ENCODE results near the gene STPG1. TPM values are rescaled to one million over a fixed set of nuclear protein-coding genes. Genes with fewer than 3 reads are reported as not detected.

Gene STPG1
- total and polyA plus RNA-seq, 5 experiments from 2014 or later: 4.1 to 6.8 (median 5.9) TPM

GRCh38 chr1:24443241-24443656, 29.7 kb upstream of the STPG1 start:
- peak overlapping the region in 4 of 10 donors; percentile 8 to 82 (median 50) for H3K27ac Mint-ChIP-seq
- DNase-seq: no peak
- H3K27me3 Mint-ChIP-seq: no peaks in the 10 kb centered on the region
- peaks cover 19 to 90% (median 32%) of the 10 kb centered on the region in 3 donors for H3K36me3 Mint-ChIP-seq
- H3K4me3 Mint-ChIP-seq: no peak overlapping the region
- POLR2A ChIA-PET: interaction anchor here (1.1 to 1.2 kb wide), 3 partner anchors 24 to 39 kb away, joined by 3 to 4 read pairs (median 3); no protein-coding TSS in a partner anchor
- peaks cover 4 to 30% (median 19%) of the 10 kb centered on the region in 4 donors for H3K4me1 Mint-ChIP-seq
- H3K9me3 Mint-ChIP-seq: no peaks in the 10 kb centered on the region
- ATAC-seq: no peak

GRCh38 chr1:24442764-24443163, 29.2 kb upstream of the STPG1 start:
- H3K27me3 Mint-ChIP-seq: no peaks in the 10 kb centered on the region
- no peaks in the 10 kb centered on the region for H3K9me3 Mint-ChIP-seq
- peaks cover 5 to 34% (median 21%) of the 10 kb centered on the region in 4 donors for H3K4me1 Mint-ChIP-seq
- H3K27ac Mint-ChIP-seq: peak overlapping the region in 5 of 10 donors; percentile 27 to 86 (median 51)
- ATAC-seq: no peak
- H3K36me3 Mint-ChIP-seq: peaks cover 19 to 86% (median 32%) of the 10 kb centered on the region in 3 donors
- H3K4me3 Mint-ChIP-seq: no peak overlapping the region
- POLR2A ChIA-PET: interaction anchor here (1.2 kb wide), 2 partner anchors 24 to 40 kb away, joined by 3 to 4 read pairs; no protein-coding TSS in a partner anchor
- DNase-seq: no peak

- peaks cover 19 to 83% (median 29%) of the 10 kb centered on the region in 3 donors for H3K36me3 Mint-ChIP-seq
- H3K9me3 Mint-ChIP-seq: no peaks in the 10 kb centered on the region
- POLR2A ChIA-PET: interaction anchor here (1.2 kb wide), 2 partner anchors 23 to 40 kb away, joined by 3 to 4 read pairs; no protein-coding TSS in a partner anchor
- H3K4me3 Mint-ChIP-seq: peak overlapping the region in 1 of 10 donors; percentile 38
- H3K27me3 Mint-ChIP-seq: no peaks in the 10 kb centered on the region
- DNase-seq: no peak
- peaks cover 5 to 39% (median 24%) of the 10 kb centered on the region in 4 donors for H3K4me1 Mint-ChIP-seq
- no peak for ATAC-seq
- peak overlapping the region in 5 of 10 donors; percentile 24 to 86 (median 51) for H3K27ac Mint-ChIP-seq
These were observed 28.6 kb upstream of the STPG1 start for GRCh38 chr1:24441996-24442668.

- DNase-seq: no peak
- H3K27me3 Mint-ChIP-seq: no peaks in the 10 kb centered on the region
- peaks cover 5 to 36% (median 23%) of the 10 kb centered on the region in 4 donors for H3K4me1 Mint-ChIP-seq
- no peak overlapping the region for H3K4me3 Mint-ChIP-seq
- no peak for ATAC-seq
- no peaks in the 10 kb centered on the region for H3K9me3 Mint-ChIP-seq
- H3K36me3 Mint-ChIP-seq: peaks cover 13 to 79% (median 23%) of the 10 kb centered on the region in 3 donors
- H3K27ac Mint-ChIP-seq: peak overlapping the region in 7 of 10 donors; percentile 32 to 77 (median 67)
- POLR2A ChIA-PET: no interaction called here
These were observed 27.9 kb upstream of the STPG1 start for GRCh38 chr1:24441480-24441879.

GRCh38 chr1:24440436-24440835, 26.9 kb upstream of the STPG1 start:
- H3K27ac Mint-ChIP-seq: peak overlapping the region in 3 of 10 donors; percentile 20 to 71 (median 67)
- H3K4me3 Mint-ChIP-seq: no peak overlapping the region
- H3K9me3 Mint-ChIP-seq: no peaks in the 10 kb centered on the region
- DNase-seq: no peak
- POLR2A ChIA-PET: no interaction called here
- H3K36me3 Mint-ChIP-seq: peaks cover 5 to 79% (median 21%) of the 10 kb centered on the region in 3 donors
- no peak for ATAC-seq
- H3K27me3 Mint-ChIP-seq: no peaks in the 10 kb centered on the region
- H3K4me1 Mint-ChIP-seq: peaks cover 12 to 45% (median 31%) of the 10 kb centered on the region in 4 donors

- Mint-ChIP-seq H3K27ac (peak overlapping the region in 6 of 10 donors; percentile 9 to 86 (median 60)), H3K36me3 (peaks cover 4 to 73% (median 23%) of the 10 kb centered on the region in 3 donors), H3K4me1 (peaks cover 23 to 61% (median 39%) of the 10 kb centered on the region in 4 donors), H3K4me3 (peak overlapping the region in 1 of 10 donors; percentile 22), H3K9me3 (no peaks in the 10 kb centered on the region), H3K27me3 (no peaks in the 10 kb centered on the region)
- POLR2A ChIA-PET: interaction anchor here (1.4 kb wide), 1 partner anchor 20 kb away, joined by 3 read pairs; no protein-coding TSS in a partner anchor
- no peak for DNase-seq
- no peak for ATAC-seq
These were observed 24.9 kb upstream of the STPG1 start for GRCh38 chr1:24438423-24438901.

GRCh38 chr1:24437631-24438396, 24.2 kb upstream of the STPG1 start:
- peaks cover 4 to 75% (median 24%) of the 10 kb centered on the region in 3 donors for H3K36me3 Mint-ChIP-seq
- POLR2A ChIA-PET: interaction anchor here (1.4 kb wide), 1 partner anchor 21 kb away, joined by 3 read pairs; no protein-coding TSS in a partner anchor
- ATAC-seq: no peak
- no peaks in the 10 kb centered on the region for H3K9me3 Mint-ChIP-seq
- no peak for DNase-seq
- peak overlapping the region in 1 of 10 donors; percentile 33 for H3K4me3 Mint-ChIP-seq
- H3K4me1 Mint-ChIP-seq: peaks cover 23 to 68% (median 43%) of the 10 kb centered on the region in 4 donors
- no peaks in the 10 kb centered on the region for H3K27me3 Mint-ChIP-seq
- peak overlapping the region in 8 of 10 donors; percentile 16 to 89 (median 57) for H3K27ac Mint-ChIP-seq

- POLR2A ChIA-PET: interaction anchor here (0.9 to 1.0 kb wide), 3 partner anchors 17 to 67 kb away, joined by 3 to 6 read pairs (median 3); partner anchors contain the start of genes NIPAL3 and RCAN3
- Mint-ChIP-seq H3K27ac (peak overlapping the region; percentile 43 to 89 (median 75)), H3K9me3 (no peaks in the 10 kb centered on the region), H3K36me3 (peaks cover under 1 to 71% (median 22%) of the 10 kb centered on the region in 3 donors), H3K4me1 (peaks cover 27 to 79% (median 45%) of the 10 kb centered on the region in 4 donors), H3K27me3 (no peaks in the 10 kb centered on the region), H3K4me3 (peak overlapping the region in 3 of 10 donors; percentile 6 to 54 (median 33))
- DNase-seq (peak in 1 of 10 donors; percentile 17), ATAC-seq (peak; percentile 47 to 70)
These were observed 22.3 kb upstream of the STPG1 start for GRCh38 chr1:24435782-24436365.

- H3K36me3 Mint-ChIP-seq: peaks cover 1 to 85% (median 32%) of the 10 kb centered on the region in 3 donors
- ATAC-seq (no peak), DNase-seq (no peak)
- H3K27me3 Mint-ChIP-seq: no peaks in the 10 kb centered on the region
- POLR2A ChIA-PET: interaction anchor here (0.7 kb wide), 1 partner anchor 684 kb away, joined by 4 read pairs; the partner anchor contains the start of gene ELOA
- H3K4me1 Mint-ChIP-seq: peaks cover 41 to 85% (median 71%) of the 10 kb centered on the region in 4 donors
- no peaks in the 10 kb centered on the region for H3K9me3 Mint-ChIP-seq
- H3K27ac Mint-ChIP-seq: peak overlapping the region in 7 of 10 donors; percentile 25 to 78 (median 61)
- H3K4me3 Mint-ChIP-seq: peak overlapping the region in 1 of 10 donors; percentile 49
These were observed 13.9 kb upstream of the STPG1 start for GRCh38 chr1:24427545-24427862.

GRCh38 chr1:24426744-24427544, 13.4 kb upstream of the STPG1 start:
- no peak overlapping the region for H3K4me3 Mint-ChIP-seq

GRCh38 chr1:24425922-24426321, 12.3 kb upstream of the STPG1 start:
- H3K4me1 Mint-ChIP-seq: peaks cover 42 to 89% (median 74%) of the 10 kb centered on the region in 4 donors
- DNase-seq (no peak), ATAC-seq (no peak)
- H3K27me3 Mint-ChIP-seq: no peaks in the 10 kb centered on the region
- peaks cover 3 to 89% (median 37%) of the 10 kb centered on the region in 3 donors for H3K36me3 Mint-ChIP-seq
- peak overlapping the region in 4 of 10 donors; percentile 36 to 77 (median 42) for H3K27ac Mint-ChIP-seq
- POLR2A ChIA-PET: interaction anchor here (1.3 kb wide), 1 partner anchor 56 kb away, joined by 3 read pairs; no protein-coding TSS in a partner anchor
- no peaks in the 10 kb centered on the region for H3K9me3 Mint-ChIP-seq
- H3K4me3 Mint-ChIP-seq: no peak overlapping the region

More at GRCh38 chr1:24426744-24427544, 13.4 kb upstream of the STPG1 start:
- DNase-seq (no peak), ATAC-seq (no peak)
- Mint-ChIP-seq H3K36me3 (peaks cover 3 to 87% (median 38%) of the 10 kb centered on the region in 3 donors), H3K4me1 (peaks cover 46 to 87% (median 73%) of the 10 kb centered on the region in 4 donors), H3K27ac (peak overlapping the region in 2 of 10 donors; percentile 43 to 64), H3K27me3 (no peaks in the 10 kb centered on the region), H3K9me3 (no peaks in the 10 kb centered on the region)
- POLR2A ChIA-PET: no interaction called here
